HEK293 (cell line): ENCODE results near the gene SLC35E2B.

Source experiments
- CTCF ChIP-seq: fragments of 450-650 bp; formaldehyde crosslinking; IDR thresholded peaks from 2 replicates; pipeline ENCODE4 v1.5.1; 2016; ENCODE audit warnings: missing biosample characterization, missing genetic modification characterization
- HOXA7 ChIP-seq: sonication (generic); formaldehyde crosslinking; IDR thresholded peaks from 2 replicates; pipeline ENCODE4 v1.8.1; 2022; ENCODE audit warnings: missing genetic modification reagents, borderline replicate concordance
- PATZ1 ChIP-seq: fragments of 450-650 bp; formaldehyde crosslinking; IDR thresholded peaks from 2 replicates; pipeline ENCODE4 v1.5.1; 2016; ENCODE audit warnings: missing biosample characterization, missing genetic modification characterization
- REPIN1 ChIP-seq: fragments of 450-650 bp; formaldehyde crosslinking; IDR thresholded peaks from 2 replicates; pipeline ENCODE4 v1.5.1; 2017; ENCODE audit warnings: missing biosample characterization, missing genetic modification characterization, low read depth
- REST ChIP-seq: fragments of 450-650 bp; formaldehyde crosslinking; IDR thresholded peaks from 2 replicates; pipeline ENCODE4 v1.5.1; 2016; ENCODE audit warnings: missing biosample characterization, missing genetic modification characterization
- SP2 ChIP-seq: fragments of 450-650 bp; formaldehyde crosslinking; IDR thresholded peaks from 2 replicates; pipeline ENCODE4 v1.5.1; 2016; ENCODE audit warnings: missing biosample characterization, missing genetic modification characterization
- TCF7L2 ChIP-seq: IDR thresholded peaks from 2 replicates; pipeline ENCODE4 v1.6.1; 2011; ENCODE audit warnings: low read depth, mild to moderate bottlenecking, inconsistent platforms, low read length, moderate library complexity, borderline replicate concordance
- YY1 ChIP-seq: fragments of 450-650 bp; formaldehyde crosslinking; IDR thresholded peaks from 2 replicates; pipeline ENCODE4 v1.5.1; 2018; ENCODE audit warnings: missing biosample characterization, missing genetic modification characterization
- ZNF184 ChIP-seq: fragments of 450-650 bp; IDR thresholded peaks from 2 replicates; pipeline ENCODE4 v1.5.1; 2018; ENCODE audit warnings: missing biosample characterization, mild to moderate bottlenecking, missing genetic modification characterization
- ZNF24 ChIP-seq: fragments of 450-650 bp; formaldehyde crosslinking; IDR thresholded peaks from 2 replicates; pipeline ENCODE4 v1.5.1; 2016; ENCODE audit warnings: missing biosample characterization, missing genetic modification characterization
- TF ChIP-seq, protein P1 (sequence below): fragments of 450-650 bp; formaldehyde crosslinking; IDR thresholded peaks from 2 replicates; pipeline ENCODE4 v1.5.1; 2016; ENCODE audit warnings: missing biosample characterization, missing genetic modification characterization, low read depth
- TF ChIP-seq, protein P2 (sequence below): fragments of 450-650 bp; formaldehyde crosslinking; IDR thresholded peaks from 2 replicates; pipeline ENCODE4 v1.5.1; 2017; ENCODE audit warnings: missing biosample characterization, missing genetic modification characterization

DNA sequence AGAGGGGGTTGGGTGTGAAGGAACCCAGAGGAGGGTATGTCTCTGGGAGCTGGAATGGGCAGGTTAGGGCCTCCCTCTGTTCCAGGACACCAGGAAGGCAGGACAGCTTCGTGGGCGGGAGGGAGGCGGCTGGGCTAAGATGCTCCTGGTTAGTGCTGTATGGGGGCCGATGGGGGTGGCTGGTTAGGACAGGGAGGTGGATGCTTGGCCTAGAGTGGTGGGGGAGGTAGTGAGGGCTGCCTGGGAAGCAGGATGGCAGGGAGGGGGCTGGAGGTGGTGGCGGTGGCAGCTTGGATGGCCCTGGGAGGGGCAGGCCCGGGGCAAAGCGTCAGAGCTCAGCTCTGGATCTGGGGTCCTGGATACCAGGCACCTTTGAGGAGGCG is 66.8 kb downstream of the SLC35E2B start:
- TF ChIP-seq CTCF (no peak), ZNF184 (tag by site-specific recombination) (no peak), SP2 (tag by site-specific recombination) (peak; percentile 46), PATZ1 (tag by site-specific recombination) (no peak), HOXA7 (CRISPR knock-in tag) (no peak), REST (tag by site-specific recombination) (no peak), ZNF24 (tag by site-specific recombination) (no peak), REPIN1 (tag by site-specific recombination) (no peak), TCF7L2 (no peak), YY1 (no peak)
- TF ChIP-seq, protein P1, sequence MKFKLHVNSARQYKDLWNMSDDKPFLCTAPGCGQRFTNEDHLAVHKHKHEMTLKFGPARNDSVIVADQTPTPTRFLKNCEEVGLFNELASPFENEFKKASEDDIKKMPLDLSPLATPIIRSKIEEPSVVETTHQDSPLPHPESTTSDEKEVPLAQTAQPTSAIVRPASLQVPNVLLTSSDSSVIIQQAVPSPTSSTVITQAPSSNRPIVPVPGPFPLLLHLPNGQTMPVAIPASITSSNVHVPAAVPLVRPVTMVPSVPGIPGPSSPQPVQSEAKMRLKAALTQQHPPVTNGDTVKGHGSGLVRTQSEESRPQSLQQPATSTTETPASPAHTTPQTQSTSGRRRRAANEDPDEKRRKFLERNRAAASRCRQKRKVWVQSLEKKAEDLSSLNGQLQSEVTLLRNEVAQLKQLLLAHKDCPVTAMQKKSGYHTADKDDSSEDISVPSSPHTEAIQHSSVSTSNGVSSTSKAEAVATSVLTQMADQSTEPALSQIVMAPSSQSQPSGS = no peak
- TF ChIP-seq, protein P2, sequence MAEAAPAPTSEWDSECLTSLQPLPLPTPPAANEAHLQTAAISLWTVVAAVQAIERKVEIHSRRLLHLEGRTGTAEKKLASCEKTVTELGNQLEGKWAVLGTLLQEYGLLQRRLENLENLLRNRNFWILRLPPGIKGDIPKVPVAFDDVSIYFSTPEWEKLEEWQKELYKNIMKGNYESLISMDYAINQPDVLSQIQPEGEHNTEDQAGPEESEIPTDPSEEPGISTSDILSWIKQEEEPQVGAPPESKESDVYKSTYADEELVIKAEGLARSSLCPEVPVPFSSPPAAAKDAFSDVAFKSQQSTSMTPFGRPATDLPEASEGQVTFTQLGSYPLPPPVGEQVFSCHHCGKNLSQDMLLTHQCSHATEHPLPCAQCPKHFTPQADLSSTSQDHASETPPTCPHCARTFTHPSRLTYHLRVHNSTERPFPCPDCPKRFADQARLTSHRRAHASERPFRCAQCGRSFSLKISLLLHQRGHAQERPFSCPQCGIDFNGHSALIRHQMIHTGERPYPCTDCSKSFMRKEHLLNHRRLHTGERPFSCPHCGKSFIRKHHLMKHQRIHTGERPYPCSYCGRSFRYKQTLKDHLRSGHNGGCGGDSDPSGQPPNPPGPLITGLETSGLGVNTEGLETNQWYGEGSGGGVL = no peak
